Ishikawa (cell line): ENCODE measurements around the gene NBL1.

Source experiments
- CEBPB ChIP-seq: IDR thresholded peaks from 2 replicates; pipeline ENCODE4 v1.6.1; 2012
- CREB1 ChIP-seq: IDR thresholded peaks from 2 replicates; pipeline ENCODE4 v1.6.1; 2012; ENCODE audit warnings: low read depth
- EGR1 ChIP-seq: IDR thresholded peaks from 2 replicates; pipeline ENCODE4 v1.6.1; 2012
- EP300 ChIP-seq: IDR thresholded peaks from 2 replicates; pipeline ENCODE4 v1.6.1; 2012; ENCODE audit warnings: borderline replicate concordance
- FOXM1 ChIP-seq: IDR thresholded peaks from 2 replicates; pipeline ENCODE4 v1.6.1; 2012; ENCODE audit warnings: low read depth, borderline replicate concordance
- MAX ChIP-seq: IDR thresholded peaks from 2 replicates; pipeline ENCODE4 v1.6.1; 2012
- NFIC ChIP-seq: IDR thresholded peaks from 2 replicates; pipeline ENCODE4 v1.6.1; 2012
- RAD21 ChIP-seq: IDR thresholded peaks from 2 replicates; pipeline ENCODE4 v1.6.1; 2012; ENCODE audit warnings: low read depth
- REST ChIP-seq: IDR thresholded peaks from 2 replicates; pipeline ENCODE4 v1.6.1; 2012; ENCODE audit warnings: low read depth, mild to moderate bottlenecking
- TAF1 ChIP-seq: IDR thresholded peaks from 2 replicates; pipeline ENCODE4 v1.6.1; 2012; ENCODE audit warnings: low read depth, mild to moderate bottlenecking
- TCF12 ChIP-seq: IDR thresholded peaks from 2 replicates; pipeline ENCODE4 v1.6.1; 2012; ENCODE audit warnings: low read depth
- TEAD4 ChIP-seq: IDR thresholded peaks from 2 replicates; pipeline ENCODE4 v1.6.1; 2012
- USF1 ChIP-seq: IDR thresholded peaks from 2 replicates; pipeline ENCODE4 v1.6.1; 2012
- YY1 ChIP-seq: IDR thresholded peaks from 2 replicates; pipeline ENCODE4 v1.6.1; 2012; ENCODE audit warnings: low read depth
- ZBTB7A ChIP-seq: IDR thresholded peaks from 2 replicates; pipeline ENCODE4 v1.6.1; 2012; ENCODE audit warnings: low read depth

Gene NBL1

GRCh38 chr1:19620786-19621185, 23.3 kb upstream of the NBL1 start:
- TF ChIP-seq REST, result no peak
- TF ChIP-seq EP300, result no peak
- no peak for TF ChIP-seq EGR1
- TF ChIP-seq TAF1, result no peak
- TF ChIP-seq MAX, result no peak
- TF ChIP-seq TCF12, result no peak
- no peak for TF ChIP-seq ZBTB7A
- no peak for TF ChIP-seq RAD21
- TF ChIP-seq YY1, result no peak
- TF ChIP-seq TEAD4, result no peak
- no peak for TF ChIP-seq NFIC
- TF ChIP-seq CREB1, result no peak
- no peak for TF ChIP-seq USF1
- no peak for TF ChIP-seq CEBPB
- no peak for TF ChIP-seq FOXM1

GRCh38 chr1:19621274-19621950, 22.7 kb upstream of the NBL1 start:
- TF ChIP-seq RAD21 (no peak), USF1 (no peak), EGR1 (no peak), TEAD4 (no peak), CEBPB (no peak), TCF12 (no peak), TAF1 (no peak)

- TF ChIP-seq TEAD4 (peak; percentile 72), EGR1 (no peak), REST (no peak), USF1 (no peak), NFIC (peak; percentile 52), YY1 (no peak), FOXM1 (0 out of 2 replicates have a peak, but pooled peaks have one; percentile 30), MAX (no peak), EP300 (peak; percentile 69; the same call in 1 of the 2 replicates), TCF12 (0 out of 2 replicates have a peak, but pooled peaks have one; percentile 24), CREB1 (no peak), RAD21 (no peak), CEBPB (no peak), ZBTB7A (no peak), TAF1 (no peak)
Observed at GRCh38 chr1:19622204-19622603, 21.9 kb upstream of the NBL1 start.

GRCh38 chr1:19623523-19623922, 20.6 kb upstream of the NBL1 start:
- TF ChIP-seq MAX (no peak), TCF12 (no peak), FOXM1 (no peak), CREB1 (no peak), TAF1 (no peak), RAD21 (no peak), CEBPB (no peak), EP300 (no peak), EGR1 (no peak), YY1 (no peak)

GRCh38 chr1:19625291-19625937, 18.7 kb upstream of the NBL1 start:
- TF ChIP-seq MAX, result no peak
- TF ChIP-seq TCF12, result no peak
- no peak for TF ChIP-seq NFIC
